RCC 7860 (cell line): ENCODE measurements around the gene RNF32.

Source experiments
- DNase-seq: peaks from one replicate; pipeline ENCODE4 v3.0.0-alpha.2; 2015; ENCODE audit warnings: low spot score
- FAIRE-seq: peaks from 2 replicates; lab custom pipeline; 2012; peaks lifted over from hg19 to GRCh38; lab: Jason Lieb, UNC

RNF32 gene

DNA sequence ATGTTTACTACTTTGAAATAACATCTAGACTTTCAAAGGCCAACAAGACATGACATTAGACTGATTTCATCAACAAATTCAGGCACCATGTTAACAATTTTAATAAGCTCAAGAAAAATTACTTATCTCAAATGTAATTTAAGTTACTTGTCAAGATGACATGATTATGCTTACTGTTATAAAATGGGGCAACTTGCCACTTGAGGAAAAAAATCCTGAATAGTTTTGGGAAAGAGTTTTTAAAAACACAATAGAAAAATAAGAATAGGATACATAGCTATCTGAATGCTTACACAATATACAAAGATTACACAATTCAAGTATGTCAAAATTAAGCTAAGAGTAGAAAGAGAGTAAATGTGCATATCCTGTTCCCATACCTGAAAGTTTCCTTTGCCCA is 85.4 kb downstream of the RNF32 start:
- no peak for FAIRE-seq
- DNase-seq: no peak
